Cerebellar nuclear complex (tissue), 1 donor: ENCODE measurements around the gene ABCB9.
A peak's percentile ranks its signal among the peaks of the same experiment; 100 is the strongest.
"Not testable (repeated sequence)": the region's sequence is repeated elsewhere in the genome, so short reads cannot be mapped to it uniquely, and the experiment has no call there.

Experiments used
- DNase-seq, 2 experiments: peaks; one replicate each; lab custom pipeline; 2025; lab: John Stamatoyannopoulos, UW

The ABCB9 gene

DNA sequence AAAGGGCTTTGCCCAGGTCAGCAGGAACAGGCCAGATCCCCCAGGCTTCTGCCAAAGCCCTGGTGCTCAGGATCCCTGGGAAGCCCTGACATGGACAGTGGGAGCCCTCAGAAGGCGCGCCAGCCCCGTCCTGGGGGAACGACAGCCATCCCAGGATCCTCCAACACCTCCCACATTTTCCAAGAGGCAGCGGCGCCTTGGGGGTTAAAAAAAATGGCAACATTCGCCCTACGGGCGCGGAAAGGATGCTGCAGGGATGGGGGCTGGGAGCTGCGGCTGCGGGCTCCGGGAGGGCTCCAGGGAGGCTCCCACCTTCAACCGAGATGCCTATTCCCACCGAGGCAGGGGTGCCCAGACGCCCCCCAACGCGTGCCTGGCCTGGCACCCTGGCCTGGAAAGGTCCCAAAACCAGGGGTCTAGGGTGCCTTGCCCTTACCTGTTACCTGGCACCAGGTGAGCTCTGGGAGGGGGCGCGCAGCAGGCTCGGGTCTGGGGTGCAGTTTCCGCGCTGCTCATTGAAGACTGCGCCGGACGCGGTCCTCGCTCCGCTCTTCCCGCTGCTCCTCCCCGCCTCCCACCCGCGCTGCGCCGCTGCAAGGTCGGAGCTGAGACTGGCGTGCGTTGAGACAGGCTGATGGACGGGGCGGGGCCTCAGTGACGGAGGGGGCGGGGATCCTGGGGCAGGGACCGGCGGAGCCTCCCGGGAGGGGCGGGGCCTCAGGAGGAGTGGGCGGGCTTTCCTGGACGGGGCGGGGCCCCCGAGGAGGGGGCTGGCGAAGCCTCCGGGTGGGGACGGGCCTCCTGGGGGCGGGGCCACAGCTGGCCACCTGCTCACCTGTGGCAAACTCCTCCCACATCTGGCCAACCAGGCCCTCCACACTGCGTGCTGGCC is at the start of gene ABCB9:
TSS of gene ABCB9 (minus strand) at position 613 of the 892 bp plus-strand sequence. CDS start 6,228 bp downstream, outside the sequence.
- peak; percentile 47 to 66 for DNase-seq

DNA sequence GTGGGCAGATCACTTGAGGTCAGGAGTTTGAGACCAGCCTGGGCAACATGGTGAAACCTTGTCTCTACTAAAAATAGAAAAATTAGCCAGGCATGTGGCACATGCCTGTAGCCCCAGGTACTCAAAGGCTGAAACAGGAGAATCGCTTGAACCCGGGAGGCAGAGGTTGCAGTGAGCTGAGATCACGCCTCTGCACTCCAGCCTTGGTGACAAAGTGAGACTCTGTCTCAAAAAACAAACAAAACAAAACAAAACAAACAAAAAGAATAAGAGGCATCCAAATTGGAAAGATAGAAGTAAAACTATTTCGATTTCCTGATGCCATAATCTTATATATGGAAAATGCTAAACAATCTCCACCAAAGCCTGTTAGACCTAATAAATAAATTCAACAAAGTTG is 48.2 kb upstream of the ABCB9 start:
- not testable (repeated sequence) for DNase-seq

DNA sequence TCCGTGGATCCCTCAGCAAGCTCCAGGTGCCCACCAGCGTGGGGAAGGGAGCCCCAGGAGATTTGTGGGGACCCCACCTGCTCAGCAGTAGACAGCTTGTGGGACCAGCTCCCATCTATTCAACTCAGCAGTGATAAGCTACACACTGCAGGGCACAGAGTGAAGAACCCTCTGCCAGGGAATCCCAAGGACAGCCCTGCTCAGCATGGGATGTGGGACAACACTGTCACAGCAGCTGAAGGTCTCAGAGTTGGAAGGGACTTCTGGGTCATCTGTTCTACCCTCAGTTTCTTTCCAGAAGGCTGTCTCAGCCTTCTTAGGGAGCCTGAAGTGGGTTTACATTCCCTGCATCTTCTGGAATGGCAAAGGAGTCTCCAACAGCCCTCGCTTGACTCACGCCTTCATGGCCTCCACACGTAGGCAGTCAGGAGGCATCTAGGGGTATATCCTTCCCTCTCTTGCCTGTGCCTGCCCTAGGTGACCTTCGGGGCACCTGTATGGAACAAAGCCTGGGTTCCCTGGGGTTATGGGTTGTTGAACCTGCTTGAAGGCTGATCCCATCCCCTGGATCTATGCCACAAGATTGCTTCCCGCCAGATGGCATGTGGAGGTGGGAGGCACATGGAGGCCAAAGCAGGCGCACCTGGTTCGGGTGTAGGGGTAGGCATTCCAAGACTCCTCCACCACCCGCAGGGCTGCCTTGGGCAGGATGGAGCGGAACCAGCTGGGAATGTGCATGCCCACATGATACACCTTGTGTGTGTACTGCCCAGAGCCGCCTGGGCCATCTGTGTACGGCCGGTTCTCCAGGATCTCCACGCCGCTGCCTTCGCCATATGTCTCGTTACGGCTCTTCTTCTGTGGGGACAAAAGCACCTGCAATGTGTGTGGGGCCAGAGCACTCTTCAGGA is 47.2 kb upstream of the ABCB9 start:
- DNase-seq: peak; percentile 42 to 80

DNA sequence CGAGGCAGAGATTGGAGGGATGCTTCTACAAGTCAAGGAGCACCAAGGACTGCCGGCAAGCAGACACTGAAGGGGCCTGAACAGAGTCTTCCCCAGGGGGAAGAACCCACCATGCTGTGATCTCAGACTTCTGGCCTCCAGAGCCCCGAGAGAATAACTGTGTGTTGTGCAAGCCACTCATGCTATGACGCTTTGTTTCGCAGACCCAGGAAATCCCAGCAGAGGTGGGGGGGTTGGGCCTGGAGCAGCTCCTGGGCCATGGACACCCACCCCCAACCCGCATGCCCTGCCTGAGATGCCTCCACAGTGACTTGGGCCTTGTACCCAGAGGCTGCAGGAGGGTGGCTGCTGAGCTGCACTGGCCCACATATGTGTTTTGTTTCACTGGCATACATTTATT is 45.4 kb upstream of the ABCB9 start:
- DNase-seq: no peak

DNA sequence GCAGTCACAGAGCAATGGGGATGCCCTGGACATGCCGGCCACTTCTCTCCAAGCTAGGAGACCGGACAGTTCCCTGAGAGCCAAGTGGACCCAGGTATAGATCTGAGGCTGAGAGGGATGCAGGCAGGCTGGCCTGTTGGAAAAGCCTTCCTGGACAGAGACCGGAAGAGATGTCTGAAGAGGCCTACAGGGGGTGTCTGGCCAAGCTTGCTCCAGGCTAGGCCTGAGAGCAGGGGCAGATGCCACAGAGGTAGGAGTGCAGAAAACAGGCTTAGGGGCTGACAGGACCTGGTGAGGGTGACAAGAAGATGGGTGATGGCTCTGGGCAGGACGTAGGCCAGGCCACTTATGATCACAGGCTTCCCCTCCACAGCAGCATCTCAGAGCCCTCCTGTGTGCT is 44.4 kb upstream of the ABCB9 start:
- DNase-seq: no peak

DNA sequence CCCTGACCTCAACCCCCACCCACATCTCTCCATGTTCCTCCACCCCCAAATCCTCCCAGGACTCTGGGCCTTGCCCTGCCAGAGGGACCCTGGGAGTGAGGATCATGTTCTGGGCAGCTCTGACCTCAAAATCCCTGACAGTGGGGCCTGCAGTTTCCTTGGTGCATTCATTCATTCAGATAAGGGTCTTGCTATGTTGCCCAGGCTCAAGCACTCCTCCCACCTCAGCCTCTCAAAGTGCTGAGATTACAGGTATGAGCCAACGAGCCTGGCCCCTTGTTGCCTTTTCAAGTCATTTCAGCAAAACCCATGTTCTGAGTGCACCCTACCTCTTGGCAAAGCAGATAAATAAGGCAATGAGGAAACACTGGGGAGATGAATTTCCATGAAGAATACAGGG is 43.8 kb upstream of the ABCB9 start:
- no peak for DNase-seq

DNA sequence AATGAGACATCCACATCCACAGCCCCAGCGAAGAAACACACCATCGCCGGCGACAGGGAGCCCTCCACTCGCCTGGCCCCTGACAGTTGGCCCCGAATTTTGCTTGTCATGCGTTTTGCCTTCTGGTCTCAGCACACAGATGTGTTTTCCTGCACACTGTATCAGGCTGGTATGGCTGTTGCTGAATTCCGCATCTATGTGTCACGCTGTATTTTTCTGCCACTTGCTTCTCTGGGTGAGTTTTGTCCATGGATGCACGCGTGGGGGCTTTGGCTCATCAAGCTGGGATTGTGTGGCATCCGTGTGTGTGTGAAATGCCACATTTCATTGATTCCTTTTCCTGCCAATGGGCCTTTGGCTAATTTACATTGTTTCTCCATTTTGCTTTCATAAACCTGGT is 40.7 kb upstream of the ABCB9 start:
- DNase-seq: no peak

DNA sequence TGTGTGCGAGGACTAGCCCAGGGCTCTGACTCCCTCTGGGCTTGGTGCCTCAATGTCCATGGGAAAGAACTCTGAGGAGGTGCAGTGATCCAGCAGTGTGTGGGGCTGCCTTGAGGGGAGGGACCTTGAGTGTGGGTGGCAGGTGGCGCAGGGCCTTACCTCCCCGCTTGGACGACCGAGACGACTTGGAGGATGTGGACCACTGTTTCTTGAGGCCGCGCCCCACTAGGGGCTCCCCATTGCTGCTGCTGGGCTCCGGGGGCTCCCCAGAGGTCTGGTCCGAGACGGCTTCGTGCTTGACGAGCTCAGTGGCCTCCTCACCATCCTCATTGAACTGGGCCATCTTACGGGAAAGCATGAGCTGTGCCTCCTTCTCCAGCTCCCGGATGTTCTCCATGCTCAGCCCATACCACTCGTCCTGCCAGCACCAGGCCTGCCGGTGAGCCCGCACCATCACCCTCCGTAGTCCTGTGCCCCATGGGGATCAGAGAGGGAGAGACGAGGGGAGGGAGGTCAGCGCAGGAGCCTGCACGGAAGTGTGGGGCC is 38.9 kb upstream of the ABCB9 start:
- no peak for DNase-seq

DNA sequence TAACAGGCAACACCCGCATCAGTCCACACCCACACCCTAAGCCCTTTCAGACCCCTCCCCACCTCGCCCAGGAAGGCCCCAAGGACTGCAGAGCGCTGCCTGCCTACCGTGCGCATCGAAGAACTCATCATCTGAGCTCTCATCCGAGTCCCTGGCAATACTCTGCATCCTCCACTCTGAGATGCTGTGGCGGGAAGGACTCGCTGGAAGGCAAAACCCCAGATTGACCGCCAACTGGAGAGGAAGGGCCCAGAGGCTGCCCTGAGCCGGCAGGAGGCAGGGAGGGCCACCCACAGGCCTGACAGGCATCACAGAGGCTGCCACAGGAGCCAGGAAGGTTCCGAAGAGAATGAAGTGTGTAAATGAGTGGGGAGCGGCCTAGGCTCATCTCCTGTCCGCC is 38.0 kb upstream of the ABCB9 start:
- DNase-seq: no peak

DNA sequence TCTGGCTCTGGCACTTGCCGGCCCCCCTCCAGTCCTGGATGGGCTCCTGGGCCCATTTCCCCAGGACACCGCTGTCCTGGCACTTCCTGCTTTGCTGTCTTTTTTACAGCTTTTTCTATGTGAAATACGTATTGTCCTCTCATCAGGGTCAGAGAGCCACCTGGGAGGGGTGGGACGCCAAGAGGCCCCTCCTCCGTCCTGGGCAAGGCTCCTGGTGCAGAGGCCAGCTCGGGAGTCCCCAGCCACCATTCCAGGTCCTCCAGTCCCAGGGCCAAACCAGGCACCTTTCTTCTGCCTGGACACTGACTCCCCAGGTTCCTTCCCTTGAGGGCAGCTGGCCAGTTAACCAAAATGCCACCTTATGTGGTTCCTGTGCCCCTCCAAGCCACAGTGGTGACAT is 37.0 kb upstream of the ABCB9 start:
- DNase-seq: no peak

DNA sequence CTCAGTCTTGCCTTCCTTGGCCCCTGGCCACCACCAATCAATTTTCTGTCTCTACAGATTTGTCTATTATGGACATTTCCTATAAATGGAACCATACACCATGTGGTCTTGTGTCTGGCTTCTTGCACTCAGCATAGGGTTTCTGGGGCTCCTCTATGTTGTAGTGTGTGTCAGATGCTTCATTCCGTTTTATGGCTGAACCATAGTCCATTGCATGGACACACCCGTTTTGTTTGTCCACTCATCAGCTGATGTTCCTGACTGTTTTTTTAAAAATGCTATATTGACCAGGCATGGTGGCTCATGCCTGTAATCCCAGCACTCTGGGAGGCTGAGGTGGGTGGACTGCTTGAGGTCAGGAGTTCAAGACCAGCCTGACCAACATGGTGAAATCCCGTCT is 35.2 kb upstream of the ABCB9 start:
- DNase-seq: no peak

DNA sequence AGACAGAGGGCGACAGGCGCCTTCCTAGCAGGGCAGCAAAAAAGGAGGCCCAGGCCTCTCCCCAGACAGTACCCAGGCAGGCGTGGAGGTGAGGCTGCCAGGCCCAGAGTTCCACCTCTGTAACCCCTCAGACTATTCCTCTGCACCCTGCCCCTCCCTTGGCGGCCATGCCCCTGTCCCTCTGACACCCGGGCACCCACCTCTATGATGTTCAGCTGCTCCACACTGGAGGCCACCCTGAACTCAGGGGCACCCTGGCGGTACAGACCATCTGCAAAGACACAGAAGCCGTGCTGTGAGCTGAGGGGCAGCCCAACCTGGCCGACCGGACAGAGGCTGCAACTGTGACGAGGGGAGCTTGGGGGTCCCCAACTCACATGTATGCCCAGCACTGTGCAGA is 34.3 kb upstream of the ABCB9 start:
- DNase-seq: no peak

DNA sequence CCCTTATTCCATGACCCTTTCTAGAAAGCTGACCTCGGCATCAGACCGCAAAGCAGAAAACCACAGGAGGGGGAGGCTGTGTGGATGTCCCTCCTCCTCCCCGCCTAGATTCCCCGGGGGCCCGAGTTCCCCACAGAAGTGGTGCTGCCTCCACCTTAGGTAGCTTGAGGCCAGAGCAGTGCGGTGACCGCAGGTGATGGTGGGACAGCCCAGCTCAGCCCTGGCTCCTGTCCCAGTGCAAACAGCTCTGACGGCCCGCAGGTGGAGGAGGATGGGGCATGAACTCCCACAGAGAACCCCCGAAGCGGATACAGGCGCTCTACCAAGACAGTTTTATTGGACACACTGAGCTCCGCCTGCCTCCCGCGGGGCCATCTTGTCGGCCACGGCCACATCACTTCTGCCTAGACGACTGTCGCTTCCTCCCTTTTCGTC is 33.7 kb upstream of the ABCB9 start:
- no peak for DNase-seq

DNA sequence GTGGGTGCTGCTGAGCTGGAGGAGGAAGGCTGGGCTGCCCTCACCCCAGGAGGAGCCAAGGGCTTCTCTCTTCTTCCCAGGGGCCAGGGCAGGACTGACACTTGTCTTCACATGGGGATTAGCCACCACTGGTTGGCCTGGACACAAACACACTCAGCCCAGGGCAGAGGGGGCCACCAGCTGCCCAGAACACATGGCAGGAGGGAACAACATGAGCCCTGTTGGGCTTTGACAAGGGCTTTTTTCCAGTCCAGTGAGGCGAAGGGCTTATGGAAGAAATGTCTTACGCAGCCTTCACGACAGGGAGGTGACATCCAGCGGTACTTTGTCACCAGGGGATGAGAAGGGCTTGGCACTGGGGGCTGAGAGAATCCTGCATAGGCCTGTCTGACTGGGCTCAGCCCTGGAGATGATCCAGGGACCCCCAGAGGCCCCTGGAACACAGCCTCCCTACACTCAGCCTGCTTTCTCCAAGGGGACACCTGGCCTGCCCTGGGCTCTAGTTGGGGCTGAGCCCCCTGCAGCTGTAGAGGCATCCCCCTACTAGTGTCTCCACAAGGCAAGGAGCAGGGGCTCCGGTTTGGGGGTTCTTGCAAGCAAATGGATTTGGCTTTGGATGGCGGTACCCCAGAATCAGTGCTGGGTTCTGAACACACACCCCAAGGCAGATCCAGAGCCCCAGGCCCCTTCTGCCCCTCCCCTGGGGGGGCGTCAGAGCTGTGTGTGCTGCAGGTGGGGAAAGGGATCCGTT is 33.1 kb upstream of the ABCB9 start:
- no peak for DNase-seq

DNA sequence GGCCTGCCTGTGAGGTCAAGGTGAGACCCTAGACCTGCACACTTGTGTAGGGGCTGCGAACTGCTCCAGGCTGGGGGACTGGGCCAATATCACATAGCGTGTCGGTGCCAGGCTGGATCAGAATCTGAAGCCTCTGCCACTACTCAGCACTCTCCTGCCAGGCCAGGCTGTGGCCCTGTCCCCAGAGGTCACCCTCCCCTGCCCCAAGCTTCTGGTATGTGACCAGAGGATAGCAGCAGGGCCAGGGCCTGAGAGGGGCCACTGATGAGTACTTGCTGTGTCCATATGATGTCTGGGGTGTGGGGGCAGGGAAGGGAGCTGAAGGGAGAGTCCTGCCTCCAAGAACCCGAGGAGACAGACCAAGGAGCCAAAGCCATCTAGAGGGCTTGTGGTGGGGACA is 32.1 kb upstream of the ABCB9 start:
- DNase-seq: no peak

DNA sequence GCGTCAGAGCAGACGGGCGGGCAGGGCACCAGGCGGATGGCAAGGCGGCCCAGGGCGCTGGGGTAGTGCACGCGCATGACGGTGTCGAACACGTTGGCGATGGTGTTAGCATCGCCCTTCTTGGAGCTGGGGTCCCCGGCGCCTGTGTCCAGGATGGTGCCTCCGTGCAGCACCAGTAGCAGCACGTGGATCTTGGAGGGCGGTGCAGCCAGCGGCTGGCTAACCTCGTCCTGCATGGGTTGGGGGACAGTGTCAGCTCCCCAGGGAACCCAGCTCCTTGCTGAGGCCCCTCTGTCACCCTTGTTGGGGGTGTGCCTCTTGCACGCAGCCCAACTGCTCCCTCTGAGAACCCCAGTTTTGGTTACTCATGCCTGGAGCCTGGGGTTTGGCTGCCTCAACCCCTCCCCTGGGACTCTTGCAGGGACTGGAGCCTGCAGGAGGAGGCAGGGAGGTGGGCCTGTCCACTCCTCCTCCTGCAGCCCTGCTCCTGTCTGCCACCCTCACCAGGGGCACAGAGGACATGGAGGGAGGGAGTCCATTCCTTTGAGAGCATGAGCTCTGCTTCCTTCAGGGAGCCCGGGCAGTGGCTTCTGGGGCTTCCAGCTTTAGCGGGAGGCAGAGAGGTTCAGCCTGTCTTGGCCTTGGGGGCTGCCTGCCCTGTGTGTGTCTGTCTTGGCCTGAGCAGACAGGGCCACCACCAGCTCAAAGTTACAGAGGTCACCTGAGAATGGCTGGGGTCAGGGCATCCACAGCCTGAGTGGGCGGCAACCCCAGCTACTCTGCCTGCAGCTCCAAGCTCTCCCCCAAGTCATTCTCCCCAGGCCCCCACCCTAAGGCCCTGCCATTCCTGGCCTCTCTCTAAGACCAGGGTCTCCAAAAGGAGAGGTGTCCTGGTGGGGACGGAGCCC is 31.3 kb upstream of the ABCB9 start:
- DNase-seq: no peak

DNA sequence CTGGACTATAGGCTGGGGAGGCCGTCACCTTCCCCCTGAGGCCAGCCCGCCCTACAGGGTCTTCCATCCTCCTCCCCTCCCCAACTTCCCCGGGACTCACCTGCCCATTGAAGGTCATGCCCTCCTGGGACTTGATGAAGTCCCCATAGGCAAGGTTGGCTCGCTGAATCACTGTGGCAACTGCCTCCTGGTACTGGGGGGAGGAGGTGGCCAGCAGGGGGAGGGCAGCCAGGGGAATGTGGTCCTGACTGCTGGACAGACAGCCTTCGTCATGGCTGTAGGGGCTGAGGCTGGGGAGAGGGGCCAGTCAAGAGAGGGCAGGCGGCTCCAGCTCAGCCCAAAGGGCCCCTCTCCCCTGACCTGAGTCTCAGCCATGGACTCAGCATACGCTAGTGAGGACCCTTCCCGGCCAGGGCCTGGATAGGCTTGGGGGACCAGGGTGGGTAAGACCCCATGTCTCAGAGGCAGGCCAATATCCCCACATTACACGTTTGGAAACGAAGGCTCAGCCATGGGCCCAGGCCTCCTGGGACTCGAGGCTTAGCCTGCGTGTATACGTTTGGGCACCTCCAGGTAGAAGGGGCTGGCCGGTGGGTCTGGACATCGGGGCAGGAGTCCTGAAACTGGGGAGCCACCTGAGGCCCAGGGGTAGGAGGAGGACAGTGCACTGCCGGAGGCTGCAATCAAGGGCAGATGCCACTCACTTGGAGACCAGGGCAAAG is 30.5 kb upstream of the ABCB9 start:
- no peak for DNase-seq

DNA sequence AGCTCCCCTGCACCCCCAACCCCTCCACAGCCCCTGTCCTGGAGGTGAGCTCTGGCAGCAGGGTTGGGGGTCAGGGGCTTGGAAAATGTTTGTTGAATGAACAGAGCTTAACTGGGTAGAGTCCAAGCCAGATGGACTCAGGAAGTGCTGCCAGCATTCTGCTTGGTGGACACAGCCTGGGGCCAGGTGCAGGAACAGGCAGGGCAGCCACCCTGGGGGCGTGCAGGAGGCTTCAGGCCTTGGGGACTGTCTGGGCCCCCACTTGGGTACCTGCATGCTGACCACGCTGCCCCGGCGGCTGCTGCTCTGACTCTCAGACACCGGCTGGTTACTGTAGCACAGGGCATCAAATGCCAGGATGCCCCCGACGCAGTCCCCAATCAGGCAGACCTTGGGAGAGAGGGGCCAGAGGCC is 29.9 kb upstream of the ABCB9 start:
- no peak for DNase-seq

DNA sequence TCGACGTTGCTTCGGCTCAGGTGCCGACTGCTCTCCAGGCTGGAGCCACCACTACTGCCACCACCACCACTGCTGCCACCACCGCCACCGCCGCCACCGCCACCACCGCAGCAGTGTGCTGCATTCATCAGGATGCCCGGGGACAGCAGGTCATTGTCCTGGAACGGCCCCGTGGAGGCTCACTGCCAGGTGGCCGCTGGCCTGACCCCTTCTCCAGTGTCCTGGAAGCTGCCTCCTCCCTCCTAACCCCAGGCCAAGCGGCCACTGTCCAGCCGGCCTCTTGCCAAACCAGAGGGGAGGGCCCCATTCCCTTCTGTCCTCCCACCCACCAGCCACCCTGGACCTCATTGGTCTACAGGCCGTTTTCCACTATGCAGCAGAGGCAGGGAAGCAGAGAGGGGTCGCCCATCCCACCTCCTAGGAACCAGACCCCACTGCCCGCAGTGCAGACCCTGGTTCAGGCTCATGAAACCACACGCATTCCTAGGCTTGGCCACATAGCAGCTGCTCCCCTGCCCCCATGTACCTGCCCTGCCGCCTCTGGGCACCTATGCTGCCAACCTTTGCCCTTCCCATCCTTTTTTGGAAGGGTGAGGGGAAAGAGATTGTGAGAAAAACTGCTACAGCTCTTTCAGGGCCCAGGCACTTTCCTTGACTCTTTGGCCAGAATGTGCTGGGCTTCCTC is 29.4 kb upstream of the ABCB9 start:
- DNase-seq: no peak
